NB4 (cell line): ENCODE results near the gene LRIF1.

Source experiments
- TF ChIP-seq, protein P1 (sequence below): IDR thresholded peaks from one replicate; pipeline ENCODE4 v1.5.1; 2012; ENCODE audit warnings: low read depth, low read length
- TF ChIP-seq, protein P2 (sequence below): IDR thresholded peaks from 2 replicates; pipeline ENCODE4 v1.6.1; 2011; ENCODE audit warnings: low read depth, low read length

- TF ChIP-seq, protein P1, sequence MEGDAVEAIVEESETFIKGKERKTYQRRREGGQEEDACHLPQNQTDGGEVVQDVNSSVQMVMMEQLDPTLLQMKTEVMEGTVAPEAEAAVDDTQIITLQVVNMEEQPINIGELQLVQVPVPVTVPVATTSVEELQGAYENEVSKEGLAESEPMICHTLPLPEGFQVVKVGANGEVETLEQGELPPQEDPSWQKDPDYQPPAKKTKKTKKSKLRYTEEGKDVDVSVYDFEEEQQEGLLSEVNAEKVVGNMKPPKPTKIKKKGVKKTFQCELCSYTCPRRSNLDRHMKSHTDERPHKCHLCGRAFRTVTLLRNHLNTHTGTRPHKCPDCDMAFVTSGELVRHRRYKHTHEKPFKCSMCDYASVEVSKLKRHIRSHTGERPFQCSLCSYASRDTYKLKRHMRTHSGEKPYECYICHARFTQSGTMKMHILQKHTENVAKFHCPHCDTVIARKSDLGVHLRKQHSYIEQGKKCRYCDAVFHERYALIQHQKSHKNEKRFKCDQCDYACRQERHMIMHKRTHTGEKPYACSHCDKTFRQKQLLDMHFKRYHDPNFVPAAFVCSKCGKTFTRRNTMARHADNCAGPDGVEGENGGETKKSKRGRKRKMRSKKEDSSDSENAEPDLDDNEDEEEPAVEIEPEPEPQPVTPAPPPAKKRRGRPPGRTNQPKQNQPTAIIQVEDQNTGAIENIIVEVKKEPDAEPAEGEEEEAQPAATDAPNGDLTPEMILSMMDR, result no peak
- TF ChIP-seq, protein P2, sequence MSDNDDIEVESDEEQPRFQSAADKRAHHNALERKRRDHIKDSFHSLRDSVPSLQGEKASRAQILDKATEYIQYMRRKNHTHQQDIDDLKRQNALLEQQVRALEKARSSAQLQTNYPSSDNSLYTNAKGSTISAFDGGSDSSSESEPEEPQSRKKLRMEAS, result no peak
Measured at GRCh38 chr1:110961902-110962301, 1.8 kb downstream of the LRIF1 start.
